ENCODE data around the gene SMYD2. TPM values are rescaled to one million over a fixed set of nuclear protein-coding genes. Genes with fewer than 3 reads are reported as not detected.

Gene SMYD2, protein sequence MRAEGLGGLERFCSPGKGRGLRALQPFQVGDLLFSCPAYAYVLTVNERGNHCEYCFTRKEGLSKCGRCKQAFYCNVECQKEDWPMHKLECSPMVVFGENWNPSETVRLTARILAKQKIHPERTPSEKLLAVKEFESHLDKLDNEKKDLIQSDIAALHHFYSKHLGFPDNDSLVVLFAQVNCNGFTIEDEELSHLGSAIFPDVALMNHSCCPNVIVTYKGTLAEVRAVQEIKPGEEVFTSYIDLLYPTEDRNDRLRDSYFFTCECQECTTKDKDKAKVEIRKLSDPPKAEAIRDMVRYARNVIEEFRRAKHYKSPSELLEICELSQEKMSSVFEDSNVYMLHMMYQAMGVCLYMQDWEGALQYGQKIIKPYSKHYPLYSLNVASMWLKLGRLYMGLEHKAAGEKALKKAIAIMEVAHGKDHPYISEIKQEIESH
- polyA plus RNA-seq (2012; ENCODE audit: missing spikeins), result 21.9 TPM

DNA sequence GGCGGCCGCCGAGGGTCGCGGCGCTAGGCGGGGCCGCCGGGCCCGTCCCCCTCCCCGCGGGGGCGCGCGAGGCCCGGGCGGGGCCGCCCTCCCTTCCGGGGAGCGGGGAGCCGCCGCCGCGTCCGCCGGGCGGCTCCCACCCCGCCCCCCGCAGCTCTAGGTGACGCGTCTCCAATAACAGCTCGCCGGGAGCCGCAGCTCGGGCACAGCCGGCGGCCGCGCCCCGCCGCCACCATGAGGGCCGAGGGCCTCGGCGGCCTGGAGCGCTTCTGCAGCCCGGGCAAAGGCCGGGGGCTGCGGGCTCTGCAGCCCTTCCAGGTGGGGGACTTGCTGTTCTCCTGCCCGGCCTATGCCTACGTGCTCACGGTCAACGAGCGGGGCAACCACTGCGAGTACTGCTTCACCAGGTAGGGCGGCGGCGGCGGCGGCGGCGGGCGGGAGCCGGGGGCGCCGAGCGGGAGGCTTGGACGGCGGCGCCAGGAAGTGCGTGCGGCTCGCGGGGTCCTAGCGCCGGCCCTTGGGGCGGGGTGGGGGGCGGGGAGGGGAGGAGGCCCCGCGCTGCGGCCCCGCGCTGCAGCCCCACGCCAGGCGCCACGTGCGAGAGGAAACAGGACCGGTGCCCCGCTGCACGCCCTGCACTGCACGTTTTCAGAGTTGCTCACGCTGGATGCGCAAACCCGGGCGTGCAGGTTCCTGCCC lies at the start of gene SMYD2:
Gene SMYD2 (plus strand): TSS at position 139 of the 699 bp plus-strand sequence. CDS start 96 bp downstream, at position 235.
- DNase-seq (ENCODE audit: insufficient read length) (peak; percentile 58), FAIRE-seq (peak; percentile 44)
- TF ChIP-seq POLR2A (IDR thresholded peaks at IDR 0.05; ENCODE audit: low read depth, low read length) (peak; percentile 62; the same call in 1 of the 2 replicates), POLR2AphosphoS5 (IDR thresholded peaks at IDR 0.05; ENCODE audit: low read depth, low read length) (peak; percentile 42), TAF1 (IDR thresholded peaks at IDR 0.05; ENCODE audit: borderline replicate concordance, low read depth, low read length) (0 out of 2 replicates have a peak, but pooled peaks have one; percentile 12)

DNA sequence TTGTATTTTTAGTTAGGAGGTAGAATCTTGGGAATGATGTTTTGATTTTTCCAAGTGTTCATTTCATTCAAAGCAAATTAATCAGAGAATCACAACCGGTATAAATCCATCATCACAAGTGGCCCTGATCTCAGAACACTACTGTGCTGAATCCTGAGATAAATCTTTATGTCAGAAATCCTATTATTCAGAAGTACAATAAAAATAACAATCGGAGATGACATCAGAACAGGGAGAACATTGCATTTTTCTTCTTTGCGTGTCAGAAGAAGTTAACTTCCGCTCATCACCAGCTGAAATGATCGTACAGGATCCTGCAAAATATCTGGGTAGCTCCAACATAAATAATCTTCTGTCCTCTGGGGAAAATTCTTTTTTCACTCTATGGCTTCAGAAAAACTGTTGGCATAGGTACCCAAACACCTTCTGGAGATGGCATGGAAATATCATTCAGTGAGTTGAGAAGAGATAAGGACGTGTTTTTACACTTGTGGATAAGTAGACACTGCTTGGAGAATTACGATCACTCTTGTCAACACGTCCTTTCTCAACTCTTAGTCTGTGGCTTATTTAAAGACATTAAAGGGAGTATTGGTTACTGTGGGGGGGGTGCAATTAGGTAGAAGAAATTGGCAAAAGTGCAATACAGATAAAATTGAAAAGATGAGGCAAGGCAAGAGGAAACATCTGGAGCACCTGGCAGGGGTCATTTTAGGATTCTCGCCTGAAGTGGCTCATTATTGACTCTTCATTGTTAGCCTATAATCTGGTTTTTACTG lies 46.9 kb upstream of the SMYD2 start:
- TF ChIP-seq POLR2AphosphoS5 (IDR thresholded peaks at IDR 0.05; ENCODE audit: low read depth, low read length) (no peak), POLR2A (IDR thresholded peaks at IDR 0.05; ENCODE audit: low read depth, low read length) (no peak), TAF1 (IDR thresholded peaks at IDR 0.05; ENCODE audit: borderline replicate concordance, low read depth, low read length) (no peak)
- FAIRE-seq (no peak), DNase-seq (ENCODE audit: insufficient read length) (no peak)

DNA sequence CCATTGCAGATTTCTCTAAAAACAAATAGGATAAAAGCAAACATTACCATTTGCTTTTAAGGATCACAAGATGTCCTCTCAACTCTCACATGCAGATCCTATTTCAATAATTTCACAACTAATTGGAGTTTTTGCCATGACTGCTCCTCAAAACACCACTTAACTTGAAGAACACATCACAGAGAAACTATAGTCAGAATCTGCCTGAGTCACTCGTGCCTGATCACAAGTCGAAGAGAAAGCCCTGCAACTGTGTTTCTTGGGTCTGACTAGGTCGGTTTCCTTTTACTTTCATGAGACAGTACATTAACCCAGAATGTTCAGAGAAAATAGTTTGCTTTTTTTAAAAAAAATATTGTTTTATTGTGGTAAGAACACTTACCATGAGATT lies 46.3 kb upstream of the SMYD2 start:
- FAIRE-seq, result no peak
- TF ChIP-seq POLR2AphosphoS5 (IDR thresholded peaks at IDR 0.05; ENCODE audit: low read depth, low read length), result no peak
- no peak for TF ChIP-seq POLR2A (IDR thresholded peaks at IDR 0.05; ENCODE audit: low read depth, low read length)
- no peak for TF ChIP-seq TAF1 (IDR thresholded peaks at IDR 0.05; ENCODE audit: borderline replicate concordance, low read depth, low read length)
- no peak for DNase-seq (ENCODE audit: insufficient read length)

DNA sequence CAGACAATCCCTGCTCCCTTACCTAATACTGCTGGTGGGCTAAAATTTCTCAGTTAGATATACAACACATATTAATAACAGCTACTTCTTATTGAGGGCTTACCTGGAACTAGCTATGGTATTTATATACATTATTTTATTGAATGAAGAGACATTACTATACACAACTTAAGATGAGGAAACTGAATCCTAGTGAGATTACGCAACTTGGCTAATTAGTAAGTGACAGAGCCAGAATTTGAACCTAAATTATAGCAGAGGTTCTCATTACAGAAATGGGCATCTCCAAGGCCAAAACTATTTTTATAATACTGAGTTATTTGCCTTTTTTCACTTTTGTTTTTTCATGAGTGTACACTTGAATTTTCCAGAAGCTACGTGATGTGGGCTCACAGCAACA lies 44.5 kb upstream of the SMYD2 start:
- DNase-seq (ENCODE audit: insufficient read length) (no peak), FAIRE-seq (no peak)
- TF ChIP-seq POLR2A (IDR thresholded peaks at IDR 0.05; ENCODE audit: low read depth, low read length) (no peak), TAF1 (IDR thresholded peaks at IDR 0.05; ENCODE audit: borderline replicate concordance, low read depth, low read length) (no peak), POLR2AphosphoS5 (IDR thresholded peaks at IDR 0.05; ENCODE audit: low read depth, low read length) (no peak)

DNA sequence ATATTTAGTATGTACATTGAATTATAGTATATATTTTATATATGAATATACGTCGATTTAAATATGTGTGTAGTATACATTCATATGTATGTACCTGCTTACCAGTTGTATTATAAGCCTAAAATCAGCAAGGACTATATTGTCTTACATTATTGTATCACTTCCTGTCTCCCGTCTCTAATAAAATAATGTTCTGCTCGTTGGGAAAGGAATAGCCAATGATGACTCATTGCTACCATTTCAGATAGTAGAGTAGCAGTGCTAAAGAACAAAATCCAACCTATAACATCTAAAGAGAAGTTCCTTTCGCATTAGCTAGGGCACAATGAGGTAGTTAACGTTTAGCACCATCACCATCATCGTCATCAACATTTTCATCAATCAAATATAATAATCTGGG lies 39.9 kb upstream of the SMYD2 start:
- TF ChIP-seq POLR2AphosphoS5 (IDR thresholded peaks at IDR 0.05; ENCODE audit: low read depth, low read length) (no peak), TAF1 (IDR thresholded peaks at IDR 0.05; ENCODE audit: borderline replicate concordance, low read depth, low read length) (no peak), POLR2A (IDR thresholded peaks at IDR 0.05; ENCODE audit: low read depth, low read length) (no peak)
- no peak for FAIRE-seq
- no peak for DNase-seq (ENCODE audit: insufficient read length)

DNA sequence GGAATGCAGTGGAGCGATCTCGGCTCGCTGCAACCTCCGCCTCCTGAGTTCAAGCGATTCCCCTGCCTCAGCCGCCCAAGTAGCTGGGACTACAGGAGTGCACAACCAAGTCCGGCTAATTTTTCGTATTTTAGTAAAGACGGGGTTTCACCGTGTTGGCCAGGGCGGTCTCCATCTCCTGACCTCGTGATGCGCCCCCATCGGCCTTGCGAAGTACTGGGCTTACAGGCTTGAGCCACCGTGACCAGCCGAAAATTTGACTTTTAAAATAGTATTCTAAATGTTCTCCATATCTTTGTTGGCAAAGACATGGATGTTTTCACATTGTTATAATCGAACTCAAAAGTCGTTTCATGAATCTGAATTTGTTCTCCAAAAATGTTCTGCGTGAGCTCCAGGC lies 36.7 kb upstream of the SMYD2 start:
- no peak for FAIRE-seq
- TF ChIP-seq POLR2A (IDR thresholded peaks at IDR 0.05; ENCODE audit: low read depth, low read length), result no peak
- no peak for TF ChIP-seq POLR2AphosphoS5 (IDR thresholded peaks at IDR 0.05; ENCODE audit: low read depth, low read length)
- no peak for TF ChIP-seq TAF1 (IDR thresholded peaks at IDR 0.05; ENCODE audit: borderline replicate concordance, low read depth, low read length)

DNA sequence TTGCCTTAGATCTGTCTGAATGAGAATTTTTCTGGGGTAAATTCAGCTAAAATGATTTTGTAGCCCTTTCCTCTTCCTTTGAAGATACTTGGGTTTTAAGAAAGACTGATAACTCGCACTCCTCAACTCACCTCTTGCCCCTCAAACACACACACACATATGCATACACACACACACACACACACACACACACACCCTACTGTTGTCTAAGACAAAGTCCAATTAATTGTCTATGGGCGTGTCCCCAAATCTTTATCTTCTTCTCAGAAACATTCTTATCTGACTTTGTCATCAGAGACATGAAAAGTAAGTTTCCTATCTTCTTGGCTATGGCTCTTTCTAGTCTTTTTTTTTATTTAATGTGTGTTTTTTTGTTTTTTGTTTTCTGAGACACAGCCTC lies 36.1 kb upstream of the SMYD2 start:
- FAIRE-seq (no peak), DNase-seq (ENCODE audit: insufficient read length) (no peak)
- TF ChIP-seq TAF1 (IDR thresholded peaks at IDR 0.05; ENCODE audit: borderline replicate concordance, low read depth, low read length) (no peak), POLR2A (IDR thresholded peaks at IDR 0.05; ENCODE audit: low read depth, low read length) (no peak), POLR2AphosphoS5 (IDR thresholded peaks at IDR 0.05; ENCODE audit: low read depth, low read length) (no peak)

More for the DNA sequence above, 36.7 kb upstream of the SMYD2 start:
- no peak for DNase-seq (ENCODE audit: insufficient read length)

DNA sequence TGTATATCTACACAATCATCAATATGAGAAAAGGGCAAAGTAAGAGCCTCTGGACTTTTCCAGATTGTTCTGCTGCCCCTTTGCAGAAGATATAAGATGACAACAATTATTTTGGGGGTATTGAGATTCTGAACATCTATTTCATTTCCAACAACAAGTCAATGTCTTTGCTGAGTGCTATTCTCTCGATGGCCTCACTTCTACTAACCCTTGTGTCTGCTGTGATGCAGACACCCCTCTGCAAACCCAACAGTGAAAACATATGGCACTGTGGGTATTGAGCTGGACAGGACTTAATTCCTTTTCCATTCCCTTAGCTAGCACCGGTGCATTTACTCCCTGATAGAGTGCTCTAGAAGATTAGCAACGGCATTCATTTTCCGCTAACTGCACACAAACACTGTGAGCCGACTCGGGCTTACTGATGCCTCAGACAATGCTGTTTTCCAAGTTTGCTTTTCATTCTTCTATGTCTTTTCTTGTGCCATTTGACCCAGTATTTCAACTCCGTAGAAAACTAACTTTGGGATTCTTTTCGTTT lies 33.4 kb upstream of the SMYD2 start:
- no peak for DNase-seq (ENCODE audit: insufficient read length)
- no peak for FAIRE-seq
- TF ChIP-seq TAF1 (IDR thresholded peaks at IDR 0.05; ENCODE audit: borderline replicate concordance, low read depth, low read length), result no peak
- TF ChIP-seq POLR2AphosphoS5 (IDR thresholded peaks at IDR 0.05; ENCODE audit: low read depth, low read length), result no peak
- TF ChIP-seq POLR2A (IDR thresholded peaks at IDR 0.05; ENCODE audit: low read depth, low read length), result no peak

DNA sequence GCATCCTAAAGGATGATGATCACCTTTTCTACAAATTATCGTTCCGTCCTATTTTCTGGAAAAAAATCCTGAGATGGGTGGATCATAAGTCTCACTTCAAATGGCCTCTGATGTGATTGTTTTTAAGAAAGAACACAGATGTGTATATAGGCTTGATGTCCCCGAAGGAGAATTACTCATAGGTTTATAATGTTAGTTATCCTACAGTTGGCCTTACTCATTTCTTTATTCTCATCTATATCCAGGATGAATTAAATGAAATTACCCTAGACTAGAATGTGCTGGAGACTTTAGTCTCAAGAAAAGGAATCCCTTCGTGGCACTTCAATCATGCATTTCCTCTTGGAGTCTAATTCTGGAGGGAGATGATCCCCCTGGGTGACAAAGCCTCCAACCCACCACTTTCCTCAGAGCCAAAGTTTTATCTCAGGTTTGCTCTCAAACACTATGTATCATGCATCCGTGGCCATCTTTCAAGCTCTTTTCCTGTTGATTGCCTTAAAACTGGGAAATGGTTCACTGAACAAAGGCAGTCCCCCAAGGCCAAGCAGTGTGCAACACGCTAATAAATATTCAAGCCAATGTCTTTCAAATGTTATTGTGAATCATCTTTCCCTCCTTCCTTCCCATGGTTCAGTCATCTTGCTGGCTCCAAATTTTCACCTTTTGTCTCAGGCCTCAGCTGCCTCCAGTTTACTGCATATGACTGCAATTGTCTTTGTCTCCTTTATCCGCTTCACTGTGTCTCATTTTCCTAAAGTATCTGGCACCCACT lies 32.5 kb upstream of the SMYD2 start:
- FAIRE-seq, result no peak

DNA sequence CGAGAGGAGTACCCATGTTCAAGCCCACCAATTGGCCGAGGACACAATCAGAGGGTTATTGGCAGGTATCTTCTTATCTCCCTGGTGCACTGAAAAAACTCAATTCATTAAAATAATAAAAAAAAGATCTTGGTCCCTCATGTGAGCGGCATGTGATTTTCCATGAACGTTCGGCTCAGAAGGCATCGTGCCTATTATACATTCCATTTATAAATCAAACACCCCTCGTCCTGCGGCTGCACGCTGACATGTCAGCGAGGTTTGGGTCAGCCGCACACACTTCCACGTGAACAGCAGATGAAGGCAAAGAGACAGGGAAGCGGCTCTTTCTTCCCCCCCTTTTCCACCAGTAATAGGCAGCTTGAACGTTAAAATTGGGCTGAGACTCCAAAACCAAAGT lies 31.3 kb upstream of the SMYD2 start:
- DNase-seq (ENCODE audit: insufficient read length) (no peak), FAIRE-seq (no peak)
- TF ChIP-seq POLR2AphosphoS5 (IDR thresholded peaks at IDR 0.05; ENCODE audit: low read depth, low read length) (no peak), POLR2A (IDR thresholded peaks at IDR 0.05; ENCODE audit: low read depth, low read length) (no peak), TAF1 (IDR thresholded peaks at IDR 0.05; ENCODE audit: borderline replicate concordance, low read depth, low read length) (no peak)

More for the DNA sequence above, 32.5 kb upstream of the SMYD2 start:
- no peak for DNase-seq (ENCODE audit: insufficient read length)
- TF ChIP-seq POLR2AphosphoS5 (IDR thresholded peaks at IDR 0.05; ENCODE audit: low read depth, low read length), result no peak
- TF ChIP-seq TAF1 (IDR thresholded peaks at IDR 0.05; ENCODE audit: borderline replicate concordance, low read depth, low read length), result no peak
- no peak for TF ChIP-seq POLR2A (IDR thresholded peaks at IDR 0.05; ENCODE audit: low read depth, low read length)
